ENCODE results near the gene SCG2.

The SCG2 gene

GRCh38 chr2:223566396-223566795 is 35.8 kb downstream of the SCG2 start:
- no peak for DNase-seq

- DNase-seq: no peak
Observed at GRCh38 chr2:223563462-223563861, 38.7 kb downstream of the SCG2 start.

GRCh38 chr2:223562078-223562477 is 40.1 kb downstream of the SCG2 start:
- DNase-seq: no peak

- DNase-seq: no peak
Observed at GRCh38 chr2:223560749-223561435, 41.3 kb downstream of the SCG2 start.

GRCh38 chr2:223558970-223559369 is 43.2 kb downstream of the SCG2 start:
- DNase-seq: no peak

GRCh38 chr2:223554923-223555322 is 47.2 kb downstream of the SCG2 start:
- DNase-seq: no peak

- DNase-seq: no peak
Observed at GRCh38 chr2:223549215-223549614, 52.9 kb downstream of the SCG2 start.

GRCh38 chr2:223548194-223548593 is 54.0 kb downstream of the SCG2 start:
- no peak for DNase-seq

Measured in activated T-cell treated with anti-CD3 and anti-CD28 coated beads, Interleukin-2, amount 50 U/mL, for 48 hours (primary cell).